ENCODE measurements around the gene EPHA7. TPM values are rescaled to one million over a fixed set of nuclear protein-coding genes. Genes with fewer than 3 reads are reported as not detected.

The EPHA7 gene
- total RNA-seq, 6 donors from 2014 or later, result under 0.01 to 4.6 (median 0.27) TPM

DNA sequence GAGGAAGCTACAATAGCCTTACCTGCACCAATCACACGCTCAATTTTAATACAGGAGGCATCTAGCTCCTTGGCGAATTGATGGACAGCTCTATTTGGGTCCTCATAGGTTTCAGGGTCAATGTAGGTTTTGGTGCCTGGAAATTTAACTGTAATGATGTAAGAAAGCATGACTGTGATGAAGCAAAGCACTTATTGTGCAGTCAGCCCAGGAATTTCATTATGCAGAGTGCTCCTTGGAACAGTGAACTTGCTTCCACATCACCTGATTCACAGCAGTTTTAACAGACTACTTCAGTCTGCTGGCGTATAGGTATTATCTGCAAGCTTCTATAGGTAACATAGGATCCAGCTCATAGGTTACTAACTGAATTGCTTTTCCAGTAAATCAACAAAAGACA lies 160.0 kb downstream of the EPHA7 start:
- TF ChIP-seq POLR2AphosphoS5 (IDR thresholded peaks at IDR 0.05) (no peak), EP300 (IDR thresholded peaks at IDR 0.05) (no peak), POLR2A (IDR thresholded peaks at IDR 0.05) (no peak)
- WGBS, 2 donors, result 87 to 96% methylated on average over 3 of the region's 3 CpGs
- DNase-seq (no peak), ATAC-seq (ENCODE audit: low FRiP score in 2 of 2) (no peak)
- no peak overlapping the region for H3K4me3 ChIP-seq
- no peaks in the 10 kb centered on the region for H3K27me3 ChIP-seq
- no peak overlapping the region for H3K27ac ChIP-seq
- H3K9me3 ChIP-seq, result no peaks in the 10 kb centered on the region
- no peaks in the 10 kb centered on the region for H3K4me1 ChIP-seq
- no peaks in the 10 kb centered on the region for H3K36me3 ChIP-seq

DNA sequence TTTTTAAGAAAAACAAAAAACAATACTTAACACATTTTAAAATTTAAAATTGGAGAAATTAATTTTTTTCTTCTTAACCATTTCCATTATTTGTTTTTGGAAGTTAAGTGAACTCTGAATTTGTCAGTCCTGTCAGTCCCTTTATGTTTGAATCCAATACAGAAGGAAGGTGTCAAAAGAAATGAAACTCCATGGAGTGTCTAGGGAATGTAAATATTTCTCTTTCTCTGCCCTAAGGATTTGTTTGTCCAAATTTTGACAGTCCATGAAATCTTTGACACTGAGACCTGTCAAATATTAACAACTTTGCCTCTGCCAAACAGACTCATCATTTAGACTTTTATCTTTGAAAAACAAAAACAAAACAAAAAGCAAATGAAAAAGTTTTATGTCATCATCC lies 166.4 kb downstream of the EPHA7 start:
- Histone ChIP-seq H3K4me3 (no peak overlapping the region), H3K4me1 (no peaks in the 10 kb centered on the region), H3K36me3 (no peaks in the 10 kb centered on the region), H3K27ac (no peak overlapping the region), H3K27me3 (no peaks in the 10 kb centered on the region), H3K9me3 (no peaks in the 10 kb centered on the region)
- TF ChIP-seq POLR2A (IDR thresholded peaks at IDR 0.05) (no peak), EP300 (IDR thresholded peaks at IDR 0.05) (no peak), POLR2AphosphoS5 (IDR thresholded peaks at IDR 0.05) (no peak)
- TF ChIP-seq, protein P1, sequence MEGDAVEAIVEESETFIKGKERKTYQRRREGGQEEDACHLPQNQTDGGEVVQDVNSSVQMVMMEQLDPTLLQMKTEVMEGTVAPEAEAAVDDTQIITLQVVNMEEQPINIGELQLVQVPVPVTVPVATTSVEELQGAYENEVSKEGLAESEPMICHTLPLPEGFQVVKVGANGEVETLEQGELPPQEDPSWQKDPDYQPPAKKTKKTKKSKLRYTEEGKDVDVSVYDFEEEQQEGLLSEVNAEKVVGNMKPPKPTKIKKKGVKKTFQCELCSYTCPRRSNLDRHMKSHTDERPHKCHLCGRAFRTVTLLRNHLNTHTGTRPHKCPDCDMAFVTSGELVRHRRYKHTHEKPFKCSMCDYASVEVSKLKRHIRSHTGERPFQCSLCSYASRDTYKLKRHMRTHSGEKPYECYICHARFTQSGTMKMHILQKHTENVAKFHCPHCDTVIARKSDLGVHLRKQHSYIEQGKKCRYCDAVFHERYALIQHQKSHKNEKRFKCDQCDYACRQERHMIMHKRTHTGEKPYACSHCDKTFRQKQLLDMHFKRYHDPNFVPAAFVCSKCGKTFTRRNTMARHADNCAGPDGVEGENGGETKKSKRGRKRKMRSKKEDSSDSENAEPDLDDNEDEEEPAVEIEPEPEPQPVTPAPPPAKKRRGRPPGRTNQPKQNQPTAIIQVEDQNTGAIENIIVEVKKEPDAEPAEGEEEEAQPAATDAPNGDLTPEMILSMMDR (IDR thresholded peaks at IDR 0.05), result no peak
- ATAC-seq (ENCODE audit: low FRiP score in 2 of 2) (no peak), DNase-seq (no peak)

DNA sequence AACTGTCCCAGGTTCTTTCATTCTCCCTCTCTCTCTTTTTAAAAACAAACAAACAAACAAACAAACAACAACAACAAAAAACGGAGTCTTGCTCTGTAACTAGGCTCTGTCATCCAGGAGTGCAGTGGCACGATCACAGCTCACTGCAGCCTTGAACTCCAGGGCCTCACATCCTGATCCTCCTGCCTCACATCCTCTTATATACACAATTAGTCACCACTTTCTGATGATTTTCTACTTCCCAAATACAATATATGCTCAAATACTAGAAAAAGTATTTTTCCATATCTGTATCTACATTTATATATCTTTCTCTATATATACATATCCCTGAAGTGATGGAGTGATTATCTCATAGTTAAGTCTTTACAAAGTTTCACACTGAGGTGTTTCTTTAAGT lies 170.7 kb downstream of the EPHA7 start:
- Histone ChIP-seq H3K27ac (no peak overlapping the region), H3K9me3 (no peaks in the 10 kb centered on the region), H3K4me1 (no peaks in the 10 kb centered on the region), H3K27me3 (no peaks in the 10 kb centered on the region), H3K4me3 (no peak overlapping the region), H3K36me3 (no peaks in the 10 kb centered on the region)
- DNase-seq (no peak), ATAC-seq (ENCODE audit: low FRiP score in 2 of 2) (no peak)
- WGBS, 2 donors, result 49 to 59% methylated on average over 2 of the region's 2 CpGs
- TF ChIP-seq POLR2AphosphoS5 (IDR thresholded peaks at IDR 0.05) (no peak), EP300 (IDR thresholded peaks at IDR 0.05) (no peak), POLR2A (IDR thresholded peaks at IDR 0.05) (no peak)
- TF ChIP-seq, protein P1 (IDR thresholded peaks at IDR 0.05), result no peak

DNA sequence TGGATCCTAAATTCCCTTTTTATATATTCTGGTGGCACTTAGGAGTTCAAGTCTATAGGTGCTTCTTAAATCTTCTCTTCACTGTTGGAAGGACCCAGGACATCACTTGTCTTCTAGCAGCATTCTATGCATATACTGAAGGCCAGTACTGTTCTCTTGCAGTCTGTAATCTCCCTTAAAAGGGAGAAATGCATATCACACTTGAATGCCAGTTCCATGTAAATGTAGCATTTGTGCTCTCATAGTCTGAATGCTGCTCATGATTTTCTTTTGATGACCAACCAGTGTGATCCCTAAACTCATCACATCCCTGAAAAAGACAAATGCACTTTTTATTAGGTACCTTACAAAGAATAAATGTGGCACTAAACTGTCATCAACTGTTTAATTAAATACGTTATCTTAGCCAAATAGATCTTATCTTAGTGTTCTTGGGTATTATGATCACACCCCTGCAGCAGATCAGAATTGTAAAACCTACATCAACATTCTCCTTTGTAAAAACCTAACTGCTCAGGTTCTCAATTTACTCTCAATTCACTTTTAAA lies 176.1 kb downstream of the EPHA7 start:
- H3K4me1 ChIP-seq, result no peaks in the 10 kb centered on the region
- no peak overlapping the region for H3K4me3 ChIP-seq
- TF ChIP-seq EP300 (IDR thresholded peaks at IDR 0.05) (no peak), POLR2A (IDR thresholded peaks at IDR 0.05) (no peak), POLR2AphosphoS5 (IDR thresholded peaks at IDR 0.05) (no peak)
- TF ChIP-seq, protein P1 (IDR thresholded peaks at IDR 0.05), result no peak
- WGBS, 2 donors, result 52 to 57% methylated on average over 1 of the region's 1 CpG
- H3K9me3 ChIP-seq, result no peaks in the 10 kb centered on the region
- no peaks in the 10 kb centered on the region for H3K36me3 ChIP-seq
- no peak overlapping the region for H3K27ac ChIP-seq
- DNase-seq, result no peak
- H3K27me3 ChIP-seq, result no peaks in the 10 kb centered on the region
- ATAC-seq (ENCODE audit: low FRiP score in 2 of 2), result no peak

DNA sequence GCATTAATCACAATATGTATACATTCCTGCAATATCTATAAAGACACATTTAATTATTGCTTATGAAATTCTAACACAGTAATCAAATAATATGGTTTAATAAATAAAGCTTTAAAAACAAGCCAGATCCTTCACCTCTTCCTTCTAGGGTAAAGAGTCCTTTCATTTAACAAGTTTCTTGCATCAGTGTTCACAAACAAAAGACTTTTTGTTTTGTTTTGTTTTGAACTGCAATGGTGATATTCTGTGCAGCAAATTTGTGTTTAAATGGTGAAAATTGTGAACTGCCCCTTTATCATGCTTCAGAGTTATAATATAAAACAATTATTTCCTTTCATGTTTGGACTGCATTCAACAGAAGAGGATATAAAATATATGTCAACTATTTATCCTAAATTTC lies 177.3 kb downstream of the EPHA7 start:
- Histone ChIP-seq H3K4me1 (no peaks in the 10 kb centered on the region), H3K27me3 (no peaks in the 10 kb centered on the region), H3K9me3 (no peaks in the 10 kb centered on the region), H3K27ac (no peak overlapping the region), H3K4me3 (no peak overlapping the region), H3K36me3 (no peaks in the 10 kb centered on the region)
- no peak for ATAC-seq (ENCODE audit: low FRiP score in 2 of 2)
- no peak for DNase-seq
- TF ChIP-seq POLR2A (IDR thresholded peaks at IDR 0.05) (no peak), EP300 (IDR thresholded peaks at IDR 0.05) (no peak), POLR2AphosphoS5 (IDR thresholded peaks at IDR 0.05) (no peak)
- TF ChIP-seq, protein P1 (IDR thresholded peaks at IDR 0.05), result no peak
